Loucy (cell line): ENCODE results near the gene EHF.

ENCODE experiments used
- CTCF ChIP-seq: fragments of 200-600 bp; sonication (generic); conservative IDR thresholded peaks from 2 replicates; pipeline ENCODE4 v1.5.1; 2014; ENCODE audit warnings: mild to moderate bottlenecking, antibody characterized with exemption, low read length
- EZH2phosphoT487 ChIP-seq: fragments of 200-600 bp; IDR thresholded peaks from 2 replicates; pipeline ENCODE4 v1.6.1; 2018; ENCODE audit warnings: antibody characterized with exemption, mild to moderate bottlenecking, moderate library complexity, borderline replicate concordance

- no peak for TF ChIP-seq CTCF
- no peak for TF ChIP-seq EZH2phosphoT487
Measured at GRCh38 chr11:34648036-34648435, 27.1 kb downstream of the EHF start.
